Right cardiac atrium (tissue), 5 donors: ENCODE results near the gene TBPL2. TPM values are rescaled to one million over a fixed set of nuclear protein-coding genes. Genes with fewer than 3 reads are reported as not detected.
"Not testable (repeated sequence)": the region's sequence is repeated elsewhere in the genome, so short reads cannot be mapped to it uniquely, and the experiment has no call there.

Experiments
- ATAC-seq, 2 donors: fragments of 200-7000 bp; cut with Tn5 transposase; one replicate each; pipeline versions ENCODE4 v1.8.0 to v1.9.1; 2020; ENCODE audit warnings: moderate library complexity in 2 of 2, mild to moderate bottlenecking in 1 of 2
- DNase-seq, 3 donors: peaks; one replicate each; pipeline ENCODE4 v3.0.0-alpha.2; 2020
- H3K27ac ChIP-seq: one replicate; pipeline ENCODE4 v1.5.1; 2013; ENCODE audit warnings: mild to moderate bottlenecking, low read length, control low read depth, moderate library complexity
- H3K27me3 ChIP-seq: one replicate; pipeline ENCODE4 v1.6.1; 2013; ENCODE audit not compliant: control insufficient read depth, insufficient read depth
- H3K4me1 ChIP-seq: one replicate; pipeline ENCODE4 v1.6.1; 2013; ENCODE audit warnings: low read length; ENCODE audit not compliant: control insufficient read depth, insufficient read depth
- H3K4me3 ChIP-seq: one replicate; pipeline ENCODE4 v1.5.1; 2013; ENCODE audit warnings: low read length, control low read depth
- H3K9me3 ChIP-seq: one replicate; pipeline ENCODE4 v1.6.1; 2013; ENCODE audit warnings: low read length; ENCODE audit not compliant: control insufficient read depth
- WGBS: extraction: QIAGEN DNeasy Blood & Tissue Kit; methylation state at CpG from one replicate; pipeline ENCODE4 v1.1.7; 2013; 5-methylcytosine and 5-hydroxymethylcytosine counted together
- intact Hi-C, 4 donors: fragments of 100-400 bp; cut with DNase I; formaldehyde crosslinking; loops; one replicate each; pipeline versions ENCODE4 v1.11.0 to v1.14.0; 2022 to 2023
- polyA plus RNA-seq: library from polyadenylated mRNA; stranded (reverse); fragments of 200-250 nt; gene quantifications from one replicate; pipeline ENCODE4 v1.2.3, GENCODE V29; 2013
- total RNA-seq, 4 donors: library from RNA; stranded (reverse); fragmentation: NEBNext Ultra II Directional; extraction: Animal tissue kit (Norgen Biotek cat#: 25700); gene quantifications; one replicate each; pipeline ENCODE4 v1.2.1, GENCODE V29; 2021
- donor health status: healthy with polysubstance abuse.
- donor health status: DM: no; HTN: yes; CAD: no.
- donor health status: DM: no; HTN: no; CAD: no.
- donor health status: DM: no; HTN: yes; CAD: no; lungs with severe emphysema.
- donor health status: DM: yes; HTN: yes; CAD: no.

TBPL2 gene
- total and polyA plus RNA-seq, 5 donors = not detected

- no peaks in the 10 kb centered on the region for H3K9me3 ChIP-seq
- no peak overlapping the region for H3K4me3 ChIP-seq
- H3K27me3 ChIP-seq = no peaks in the 10 kb centered on the region
- H3K27ac ChIP-seq = no peak overlapping the region
- no peaks in the 10 kb centered on the region for H3K4me1 ChIP-seq
- intact Hi-C loops = no loop called here
- WGBS = 98% methylated on average over 1 of the region's 1 CpG
- DNase-seq (no peak), ATAC-seq (no peak)
Measured at GRCh38 chr14:55425091-55425490, 15.3 kb downstream of the TBPL2 start.

DNA sequence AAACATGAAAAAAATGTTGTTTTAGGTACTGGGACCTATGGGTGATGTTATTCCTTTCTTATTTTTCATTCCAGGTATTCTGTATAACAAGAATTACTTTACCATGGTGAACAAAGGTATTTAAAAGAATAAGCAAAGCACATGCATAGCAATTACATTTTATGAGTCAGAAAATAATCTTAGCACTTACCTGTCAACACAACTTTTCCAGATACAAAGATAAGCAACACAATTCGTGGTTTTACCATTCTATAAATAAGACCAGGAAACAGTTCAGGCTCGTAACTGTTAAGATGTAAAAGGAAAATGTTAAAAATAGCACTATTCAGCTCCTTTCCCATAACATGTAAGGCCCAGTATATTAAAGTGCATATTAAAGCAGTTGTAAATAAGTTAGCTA lies 16.4 kb downstream of the TBPL2 start:
- DNase-seq (no peak), ATAC-seq (no peak)
- Histone ChIP-seq H3K27ac (no peak overlapping the region), H3K4me3 (no peak overlapping the region), H3K9me3 (no peaks in the 10 kb centered on the region), H3K27me3 (no peaks in the 10 kb centered on the region), H3K4me1 (no peaks in the 10 kb centered on the region)
- 17% methylated on average over 2 of the region's 2 CpGs for WGBS
- intact Hi-C loops = no loop called here

DNA sequence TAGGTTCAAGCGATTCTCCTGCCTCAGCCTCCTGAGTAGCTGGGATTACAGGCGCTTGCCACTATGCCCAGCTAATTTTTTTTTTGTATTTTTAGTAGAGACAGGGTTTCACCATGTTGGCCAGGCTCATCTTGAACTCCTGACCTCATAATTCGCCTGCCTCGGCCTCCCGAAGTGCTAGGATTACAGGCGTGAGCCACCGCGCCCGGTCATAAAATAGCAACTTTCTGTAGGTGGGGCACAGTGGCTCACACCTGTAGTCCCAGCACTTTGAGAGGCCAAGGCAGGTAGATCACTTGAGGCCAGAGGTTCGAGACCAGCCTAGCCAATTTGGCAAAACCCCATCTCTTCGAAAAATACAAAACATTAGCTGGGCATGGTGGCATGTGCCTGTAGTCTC lies 18.1 kb downstream of the TBPL2 start:
- ATAC-seq, DNase-seq, H3K9me3 ChIP-seq, H3K27me3 ChIP-seq, H3K4me3 ChIP-seq, intact Hi-C loops, H3K4me1 ChIP-seq, H3K27ac ChIP-seq: not testable (repeated sequence)
- 92% methylated on average over 11 of the region's 11 CpGs for WGBS

- no peak overlapping the region for H3K4me3 ChIP-seq
- no peak overlapping the region for H3K27ac ChIP-seq
- no peaks in the 10 kb centered on the region for H3K4me1 ChIP-seq
- WGBS = 94% methylated on average over 1 of the region's 1 CpG
- DNase-seq (no peak), ATAC-seq (no peak)
- intact Hi-C loops = loop anchor here in 1 of 4 donors (10.0 kb wide), 1 partner anchor 145 kb away; the partner anchor contains the start of gene FBXO34
- no peaks in the 10 kb centered on the region for H3K9me3 ChIP-seq
- H3K27me3 ChIP-seq = no peaks in the 10 kb centered on the region
Measured at GRCh38 chr14:55419663-55420062, 20.8 kb downstream of the TBPL2 start.

DNA sequence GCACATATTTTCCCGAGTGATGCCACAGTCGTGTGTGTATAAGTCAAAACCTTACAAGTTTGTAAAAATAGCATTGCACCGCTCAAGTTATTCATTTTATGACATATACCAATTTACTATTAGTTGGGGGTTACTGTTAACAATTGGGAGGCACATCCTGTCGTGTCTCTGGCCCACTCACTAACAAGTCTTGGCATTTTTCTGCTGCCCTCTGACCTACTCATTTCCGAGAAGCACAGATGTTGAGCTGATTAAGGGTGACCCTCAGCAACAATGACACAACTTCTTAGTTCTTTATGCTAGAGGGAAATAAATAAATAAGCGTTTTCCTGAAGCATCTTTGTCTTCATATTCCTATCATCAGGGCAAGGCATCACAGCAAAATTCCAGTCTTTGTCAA lies 22.0 kb downstream of the TBPL2 start:
- intact Hi-C loops = loop anchor here in 1 of 4 donors (10.0 kb wide), 1 partner anchor 144 kb away; the partner anchor contains the start of gene FBXO34
- Histone ChIP-seq H3K27me3 (no peaks in the 10 kb centered on the region), H3K4me3 (no peak overlapping the region), H3K9me3 (no peaks in the 10 kb centered on the region), H3K4me1 (no peaks in the 10 kb centered on the region), H3K27ac (no peak overlapping the region)
- WGBS = 41% methylated on average over 6 of the region's 6 CpGs
- DNase-seq (no peak), ATAC-seq (no peak)

- no peak overlapping the region for H3K4me3 ChIP-seq
- ATAC-seq = no peak
- H3K9me3 ChIP-seq = no peaks in the 10 kb centered on the region
- H3K4me1 ChIP-seq = no peaks in the 10 kb centered on the region
- no peak for DNase-seq
- no peaks in the 10 kb centered on the region for H3K27me3 ChIP-seq
- intact Hi-C loops = loop anchor here in 1 of 4 donors (10.0 kb wide), 1 partner anchor 143 kb away; the partner anchor contains the start of gene FBXO34
- H3K27ac ChIP-seq = no peak overlapping the region
Measured at GRCh38 chr14:55417955-55418354, 22.5 kb downstream of the TBPL2 start.

- no peaks in the 10 kb centered on the region for H3K9me3 ChIP-seq
- H3K27ac ChIP-seq = no peak overlapping the region
- intact Hi-C loops = loop anchor here in 1 of 4 donors (10.0 kb wide), 1 partner anchor 142 kb away; the partner anchor contains the start of gene FBXO34
- H3K4me1 ChIP-seq = no peaks in the 10 kb centered on the region
- no peak for DNase-seq
- H3K4me3 ChIP-seq = no peak overlapping the region
- WGBS = 45% methylated on average over 5 of the region's 5 CpGs
- ATAC-seq = no peak
- H3K27me3 ChIP-seq = no peaks in the 10 kb centered on the region
Measured at GRCh38 chr14:55416866-55417265, 23.6 kb downstream of the TBPL2 start.

DNA sequence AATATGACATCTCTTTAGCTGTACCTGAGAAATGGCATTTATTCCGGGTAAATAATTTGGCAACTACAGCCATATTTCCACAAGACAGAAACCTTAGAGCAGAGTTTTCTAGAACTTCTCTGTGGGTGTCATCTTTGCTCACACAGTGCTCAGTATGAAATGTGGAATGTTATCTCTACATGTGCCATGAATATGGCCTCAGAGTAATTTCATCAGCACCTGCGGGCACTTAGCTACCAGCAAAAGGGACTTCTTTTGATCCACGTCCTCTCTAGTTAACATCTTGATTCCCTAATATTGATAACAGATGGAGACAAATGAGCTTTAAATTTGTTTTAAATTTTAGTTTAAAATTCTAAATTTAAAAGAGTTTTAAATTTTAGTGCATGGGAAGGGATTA lies 25.9 kb downstream of the TBPL2 start:
- H3K4me1 ChIP-seq = no peaks in the 10 kb centered on the region
- no peaks in the 10 kb centered on the region for H3K27me3 ChIP-seq
- intact Hi-C loops = loop anchor here in 1 of 4 donors (10.0 kb wide), 1 partner anchor 140 kb away; the partner anchor contains the start of gene FBXO34
- WGBS = 73% methylated on average over 3 of the region's 3 CpGs
- DNase-seq (no peak), ATAC-seq (no peak)
- no peak overlapping the region for H3K27ac ChIP-seq
- H3K9me3 ChIP-seq = no peaks in the 10 kb centered on the region
- no peak overlapping the region for H3K4me3 ChIP-seq

DNA sequence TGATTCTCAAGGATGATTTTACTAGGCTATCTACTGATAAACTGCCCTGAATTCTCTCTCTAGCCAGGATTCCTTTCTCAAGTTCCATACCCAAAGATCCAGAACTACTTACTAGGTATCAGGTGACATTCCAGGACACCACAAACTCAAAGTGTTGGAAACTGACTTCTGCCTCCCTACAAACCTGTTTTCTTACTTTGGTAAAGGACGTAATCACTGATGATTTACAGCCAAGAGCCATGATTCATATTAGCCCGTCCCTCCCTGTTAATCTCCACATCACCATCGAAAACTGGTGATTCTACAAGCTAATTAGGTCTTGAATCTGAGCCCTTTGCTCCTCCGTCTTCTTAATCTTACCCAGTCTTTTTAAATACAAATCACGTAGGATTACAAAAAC lies 27.7 kb downstream of the TBPL2 start:
- 72% methylated on average over 5 of the region's 5 CpGs for WGBS
- no peak for DNase-seq
- intact Hi-C loops = loop anchor here in 1 of 4 donors (10.0 kb wide), 1 partner anchor 138 kb away; the partner anchor contains the start of gene FBXO34
- ATAC-seq = no peak
- Histone ChIP-seq H3K27me3 (no peaks in the 10 kb centered on the region), H3K27ac (no peak overlapping the region), H3K4me1 (no peaks in the 10 kb centered on the region), H3K9me3 (no peaks in the 10 kb centered on the region), H3K4me3 (no peak overlapping the region)

DNA sequence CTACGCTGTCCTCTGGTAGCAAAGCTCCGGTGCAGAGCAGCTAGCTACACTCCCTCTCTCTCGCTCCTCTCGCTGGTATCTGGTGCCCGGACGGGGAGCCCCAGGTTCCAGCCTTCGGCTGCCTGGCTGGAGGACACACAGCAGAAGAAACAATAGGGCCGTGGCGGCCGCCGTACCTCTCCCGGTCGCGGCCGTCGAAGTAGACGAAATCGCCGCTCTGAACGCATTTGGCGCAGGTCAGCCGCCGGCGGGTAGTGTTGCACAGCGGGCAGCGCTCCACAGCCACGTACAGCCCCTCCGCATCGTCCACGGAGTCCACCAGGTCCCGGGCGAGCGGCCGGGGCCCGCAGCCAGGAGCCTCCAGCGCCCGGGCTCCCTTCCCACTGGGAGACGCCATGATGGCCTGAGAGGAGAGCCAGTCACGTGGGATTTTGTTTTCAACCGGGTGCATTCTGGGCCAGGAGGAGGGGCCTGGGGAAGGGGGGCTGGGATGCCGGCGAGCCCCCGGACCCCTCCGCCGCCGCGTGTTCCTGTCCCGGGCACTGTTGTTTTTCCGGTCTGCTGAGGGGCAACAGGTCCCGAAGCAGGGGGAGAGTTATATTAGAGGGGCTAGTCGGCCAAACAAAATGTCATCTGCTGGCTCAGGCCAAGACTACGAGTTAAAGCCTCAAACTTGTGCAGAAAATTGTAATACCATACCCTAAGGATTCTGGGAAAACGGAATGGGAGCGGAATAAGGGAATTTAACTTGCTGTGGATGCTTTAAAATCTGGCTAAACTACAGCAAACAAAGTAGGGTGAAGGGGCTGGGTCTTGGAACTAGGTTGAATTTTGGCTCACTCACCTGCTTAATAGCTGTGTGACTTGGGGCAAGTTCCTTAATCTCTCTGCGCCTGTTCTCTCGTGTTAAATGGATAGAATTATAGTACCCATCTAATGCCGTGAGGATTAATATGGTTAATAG lies 28.7 kb downstream of the TBPL2 start, which contains the start of gene ATG14:
ATG14 (minus strand) TSS at position 405 of the 964 bp plus-strand sequence; CDS start at position 397, 8 bp downstream.
- ATAC-seq = peak; percentile 99
- H3K27ac ChIP-seq = peak within 1 kb of the TSS; percentile 96
- intact Hi-C loops = loop anchor here in 1 of 4 donors (10.0 kb wide), 1 partner anchor 137 kb away; the partner anchor contains the start of gene FBXO34
- H3K27me3 ChIP-seq = no peaks in the 10 kb centered on the region
- peak; percentile 84 to 93 (median 93) for DNase-seq
- H3K4me3 ChIP-seq = peak within 1 kb of the TSS; percentile 96
- no peaks in the 10 kb centered on the region for H3K4me1 ChIP-seq
- no peaks in the 10 kb centered on the region for H3K9me3 ChIP-seq
- 3% methylated on average over 57 of the region's 57 CpGs for WGBS

DNA sequence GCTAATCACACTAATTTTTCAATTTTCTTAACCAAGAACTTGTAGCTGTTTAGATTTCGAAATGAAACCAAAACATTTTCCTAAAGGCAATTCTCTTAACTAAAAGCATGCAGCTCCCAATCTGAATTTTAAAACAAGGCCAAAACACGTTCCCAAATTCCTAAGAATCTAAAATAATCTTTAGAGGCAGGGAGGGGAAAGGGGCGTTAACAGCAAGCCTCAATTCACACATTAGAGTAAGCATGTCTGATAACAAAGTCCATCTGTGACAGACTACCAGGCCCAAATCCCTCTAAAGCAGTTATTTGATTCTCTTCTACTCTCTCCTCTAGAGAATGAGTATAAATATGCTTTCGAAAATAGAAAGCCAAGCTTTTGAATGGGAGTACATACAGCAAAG lies 29.5 kb downstream of the TBPL2 start:
- ATAC-seq = no peak
- H3K27ac ChIP-seq = no peak overlapping the region
- intact Hi-C loops = loop anchor here in 1 of 4 donors (10.0 kb wide), 1 partner anchor 136 kb away; the partner anchor contains the start of gene FBXO34
- DNase-seq = no peak
- peak overlapping the region; percentile 96 for H3K4me3 ChIP-seq
- WGBS = 12% methylated on average over 4 of the region's 4 CpGs
- H3K27me3 ChIP-seq = no peaks in the 10 kb centered on the region
- H3K9me3 ChIP-seq = no peaks in the 10 kb centered on the region
- H3K4me1 ChIP-seq = no peaks in the 10 kb centered on the region
